WTC11 (cell line): ENCODE data around the gene SORCS2. TPM values are rescaled to one million over a fixed set of nuclear protein-coding genes. Genes with fewer than 3 reads are reported as not detected.

Experiments used
- ATAC-seq: fragments of 200-7000 bp; cut with Tn5 transposase; 2 replicates; pipeline ENCODE4 v1.10.0; 2021; ENCODE audit warnings: mild to moderate bottlenecking, moderate library complexity
- CTCF ChIA-PET: fragments of 300-600 bp; sonication (Branson Sonifier 250); formaldehyde crosslinking; loops from one replicate; lab custom pipeline; 2021; ENCODE audit warnings: antibody characterized with exemption; lab: Charles Lee
- POLR2A ChIA-PET: fragments of 350-600 bp; sonication (Branson Sonifier 250); formaldehyde crosslinking; loops from one replicate; lab custom pipeline; 2021; ENCODE audit warnings: antibody characterized with exemption; lab: Charles Lee
- DNase-seq: peaks from one replicate; pipeline ENCODE4 v3.0.0; 2021; ENCODE audit warnings: low spot score
- H3K27ac Mint-ChIP-seq: 2 replicates; pipeline ENCODE4 v1.8.0; 2021; ENCODE audit warnings: mixed read lengths
- H3K27me3 Mint-ChIP-seq: 2 replicates; pipeline ENCODE4 v1.8.0; 2021; ENCODE audit warnings: low read depth, mild to moderate bottlenecking, moderate library complexity, mixed read lengths
- H3K36me3 Mint-ChIP-seq: 2 replicates; pipeline ENCODE4 v1.8.0; 2021; ENCODE audit warnings: mixed read lengths
- H3K4me1 Mint-ChIP-seq: 2 replicates; pipeline ENCODE4 v1.8.0; 2022; ENCODE audit warnings: mixed read lengths
- H3K4me3 Mint-ChIP-seq: 2 replicates; pipeline ENCODE4 v1.8.0; 2021; ENCODE audit warnings: mild to moderate bottlenecking, moderate library complexity, mixed read lengths
- H3K9me3 Mint-ChIP-seq: 2 replicates; pipeline ENCODE4 v1.8.0; 2021; ENCODE audit warnings: mixed read lengths
- CDX4 ChIP-seq: fragments of 250-450 bp; sonication (Bioruptor Pico); IDR thresholded peaks from 2 replicates; pipeline ENCODE4 v1.9.0; 2021; ENCODE audit warnings: moderate library complexity, mild to moderate bottlenecking, inconsistent platforms, borderline replicate concordance
- CREB1 ChIP-seq: sonication (generic); formaldehyde crosslinking; IDR thresholded peaks from 2 replicates; pipeline ENCODE4 v1.8.0; 2023; ENCODE audit warnings: mild to moderate bottlenecking, missing genetic modification reagents
- CTCF ChIP-seq: fragments of 200-600 bp; IDR thresholded peaks from 2 replicates; pipeline ENCODE4 v1.8.0; 2022; ENCODE audit warnings: antibody characterized with exemption
- E2F5 ChIP-seq: sonication (generic); formaldehyde crosslinking; IDR thresholded peaks from 2 replicates; pipeline ENCODE4 v1.8.1; 2022; ENCODE audit warnings: mild to moderate bottlenecking, moderate library complexity, missing genetic modification reagents
- ETV6 ChIP-seq: sonication (generic); formaldehyde crosslinking; IDR thresholded peaks from 2 replicates; pipeline ENCODE4 v1.8.1; 2022; ENCODE audit warnings: mild to moderate bottlenecking, missing genetic modification reagents
- FOXJ3 ChIP-seq: sonication (generic); formaldehyde crosslinking; IDR thresholded peaks from 2 replicates; pipeline ENCODE4 v1.9.0; 2021; ENCODE audit warnings: missing genetic modification reagents, mild to moderate bottlenecking, borderline replicate concordance
- FOXK1 ChIP-seq: sonication (generic); formaldehyde crosslinking; IDR thresholded peaks from 2 replicates; pipeline ENCODE4 v1.8.0; 2022; ENCODE audit warnings: mild to moderate bottlenecking, moderate library complexity, missing genetic modification reagents
- GRHL2 ChIP-seq: fragments of 250-450 bp; sonication (Bioruptor Pico); IDR thresholded peaks from 2 replicates; pipeline ENCODE4 v1.8.0; 2022; ENCODE audit warnings: mild to moderate bottlenecking, moderate library complexity; ENCODE audit not compliant: insufficient replicate concordance, severe bottlenecking
- NFATC4 ChIP-seq: fragments of 250-450 bp; sonication (Bioruptor Pico); IDR thresholded peaks from 2 replicates; pipeline ENCODE4 v1.9.0; 2021; ENCODE audit warnings: mild to moderate bottlenecking
- OVOL2 ChIP-seq: fragments of 250-450 bp; sonication (Bioruptor Pico); IDR thresholded peaks from 2 replicates; pipeline ENCODE4 v1.9.0; 2021; ENCODE audit warnings: mild to moderate bottlenecking, borderline replicate concordance
- PREB ChIP-seq: sonication (generic); formaldehyde crosslinking; IDR thresholded peaks from 2 replicates; pipeline ENCODE4 v1.8.1; 2022; ENCODE audit warnings: mild to moderate bottlenecking, missing genetic modification reagents, moderate library complexity, borderline replicate concordance
- USF1 ChIP-seq: sonication (generic); formaldehyde crosslinking; IDR thresholded peaks from 2 replicates; pipeline ENCODE4 v1.8.0; 2022; ENCODE audit warnings: mild to moderate bottlenecking, missing genetic modification reagents
- ZNF425 ChIP-seq: fragments of 250-450 bp; sonication (Bioruptor Pico); conservative IDR thresholded peaks from 2 replicates; pipeline ENCODE4 v1.9.0; 2021; ENCODE audit warnings: mild to moderate bottlenecking
- ZNF532 ChIP-seq: fragments of 250-450 bp; sonication (Bioruptor Pico); IDR thresholded peaks from 2 replicates; pipeline ENCODE4 v1.9.0; 2021; ENCODE audit warnings: mild to moderate bottlenecking, borderline replicate concordance
- ZSCAN18 ChIP-seq: fragments of 250-450 bp; sonication (Bioruptor Pico); IDR thresholded peaks from 2 replicates; pipeline ENCODE4 v2.1.2; 2022; ENCODE audit warnings: mild to moderate bottlenecking, moderate library complexity
- total RNA-seq: library from RNA; stranded (reverse); gene quantifications from 3 replicates; pipeline ENCODE4 v1.2.3, GENCODE V29; 2021

The SORCS2 gene
- total RNA-seq, 1 experiment from 2014 or later: 6.6 TPM

GRCh38 chr4:7167706-7168105, 24.6 kb upstream of the SORCS2 start (continued):
- TF ChIP-seq ZNF425 (CRISPR knock-in tag) (no peak), FOXK1 (CRISPR knock-in tag) (no peak), ZNF532 (CRISPR knock-in tag) (no peak), CTCF (no peak), GRHL2 (CRISPR knock-in tag) (no peak)
- TF ChIP-seq, all 79 proteins: peak for 0

GRCh38 chr4:7168106-7168505, 24.2 kb upstream of the SORCS2 start:
- Mint-ChIP-seq H3K27ac (no peak overlapping the region), H3K36me3 (no peaks in the 10 kb centered on the region), H3K9me3 (no peaks in the 10 kb centered on the region), H3K4me1 (no peaks in the 10 kb centered on the region), H3K4me3 (no peak overlapping the region), H3K27me3 (no peaks in the 10 kb centered on the region; the same call in none of the 2 replicates)
- ATAC-seq: no peak
- TF ChIP-seq NFATC4: no peak
- TF ChIP-seq USF1 (CRISPR knock-in tag): no peak
- TF ChIP-seq ZSCAN18 (CRISPR knock-in tag): no peak
- TF ChIP-seq FOXJ3 (CRISPR knock-in tag): no peak
- no peak for TF ChIP-seq CDX4 (CRISPR knock-in tag)
- no peak for TF ChIP-seq CREB1 (CRISPR knock-in tag)
- TF ChIP-seq E2F5: no peak
- TF ChIP-seq OVOL2 (CRISPR knock-in tag): no peak
- no peak for TF ChIP-seq GRHL2 (CRISPR knock-in tag)
- no peak for TF ChIP-seq ETV6 (CRISPR knock-in tag)
- no peak for TF ChIP-seq PREB (CRISPR knock-in tag)
- ChIA-PET CTCF (interaction anchor here (0.8 to 1.6 kb wide), 5 partner anchors 11 to 86 kb away, joined by 3 to 6 read pairs (median 4); no protein-coding TSS in a partner anchor), POLR2A (no interaction called here)
- no peak for DNase-seq
